Left kidney (tissue), 2 donors: ENCODE measurements around the gene ACTL6B. TPM values are rescaled to one million over a fixed set of nuclear protein-coding genes. Genes with fewer than 3 reads are reported as not detected.
"Not testable (repeated sequence)": the region's sequence is repeated elsewhere in the genome, so short reads cannot be mapped to it uniquely, and the experiment has no call there.

Source experiments
- DNase-seq: peaks from one replicate; pipeline ENCODE4 v3.0.0-alpha.2; 2013
- polyA plus RNA-seq: library from polyadenylated mRNA; unstranded; fragments of 120-200 nt; gene quantifications from one replicate; pipeline ENCODE4 v1.2.1, GENCODE V29; 2013; ENCODE audit not compliant: insufficient read length

Gene ACTL6B
- polyA plus RNA-seq, 1 donor = not detected

DNA sequence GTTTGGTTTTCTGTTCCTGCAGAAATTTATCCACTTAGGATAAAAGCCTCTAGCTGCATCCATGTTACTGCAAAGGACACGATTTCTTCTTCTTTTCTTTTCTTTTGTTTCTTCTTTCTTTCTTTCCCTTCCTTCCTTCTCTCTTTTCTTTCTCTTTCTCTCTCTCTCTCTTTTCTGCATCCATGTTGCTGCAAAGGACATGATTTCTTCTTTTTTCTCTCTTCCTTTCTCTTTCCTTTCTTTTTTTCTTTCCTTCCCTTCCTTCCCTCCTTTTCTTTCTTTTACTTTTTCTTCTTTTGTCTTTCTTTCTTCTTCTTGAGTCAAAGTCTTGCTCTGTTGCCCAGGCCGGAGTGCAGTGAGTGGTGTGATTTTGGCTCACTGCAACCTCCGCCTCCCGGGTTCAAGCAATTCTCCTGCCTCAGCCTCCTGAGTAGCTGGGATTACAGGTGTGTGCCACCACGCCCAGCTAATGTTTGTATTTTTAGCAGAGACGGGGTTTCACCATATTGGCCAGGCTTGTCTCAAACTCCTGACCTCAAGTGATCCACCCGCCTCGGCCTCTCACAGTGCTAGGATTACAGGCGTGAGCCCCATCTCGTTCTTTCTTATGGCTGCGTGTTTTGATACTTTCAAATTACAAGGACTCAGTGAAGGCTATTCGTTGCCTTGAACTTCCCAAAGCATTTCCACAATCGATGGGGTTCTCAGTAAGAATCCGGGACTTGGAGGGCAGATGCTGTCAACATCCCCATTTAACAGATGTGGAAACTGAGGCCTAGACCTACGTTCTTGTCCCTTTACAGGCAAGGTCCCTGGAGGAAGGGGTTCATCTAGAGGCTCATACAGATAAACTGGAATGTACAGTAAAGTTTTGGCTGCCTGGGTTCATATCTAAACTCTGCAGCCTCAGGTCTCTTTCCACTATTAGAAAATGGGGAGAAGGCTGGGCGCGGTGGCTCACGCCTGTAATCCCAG is 15.4 kb upstream of the ACTL6B start:
- no peak for DNase-seq

DNA sequence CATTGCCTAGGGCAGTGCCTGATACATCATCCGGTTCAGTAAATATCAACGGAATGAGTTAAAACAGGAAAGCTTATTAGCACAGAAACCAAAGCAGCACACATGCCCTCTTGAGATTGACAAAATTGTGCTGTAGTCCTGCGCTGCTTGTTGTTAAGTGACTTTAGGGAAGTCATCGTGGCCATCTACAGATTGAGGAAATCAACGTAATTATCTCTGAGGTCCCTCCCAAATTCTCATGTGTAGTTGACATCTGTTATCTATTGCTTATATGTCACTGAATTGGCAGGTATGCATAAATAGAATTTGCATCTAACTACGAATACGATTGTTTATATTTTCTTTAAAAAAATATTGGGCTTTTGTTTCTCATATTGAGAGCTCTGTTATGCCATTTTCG is 13.8 kb upstream of the ACTL6B start:
- no peak for DNase-seq

DNA sequence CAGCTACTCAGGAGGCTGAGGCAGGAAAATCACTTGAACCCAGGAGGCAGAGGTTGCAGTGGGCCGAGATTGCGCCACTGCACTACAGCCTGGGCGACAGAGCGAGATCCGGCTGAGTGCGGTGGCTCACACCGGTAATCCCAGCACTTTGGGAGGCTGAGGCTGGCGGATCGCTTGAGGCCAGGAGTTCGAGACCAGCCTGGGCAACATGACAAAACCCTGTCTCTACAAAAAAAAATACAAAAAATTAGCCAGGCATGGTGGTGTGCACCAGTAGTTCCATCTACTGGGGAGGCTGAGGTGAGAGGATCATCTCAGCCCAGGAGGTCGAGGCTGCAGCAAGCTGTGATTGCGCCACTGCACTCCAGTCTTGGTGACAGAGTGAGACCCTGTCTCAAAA is 12.9 kb upstream of the ACTL6B start:
- not testable (repeated sequence) for DNase-seq

DNA sequence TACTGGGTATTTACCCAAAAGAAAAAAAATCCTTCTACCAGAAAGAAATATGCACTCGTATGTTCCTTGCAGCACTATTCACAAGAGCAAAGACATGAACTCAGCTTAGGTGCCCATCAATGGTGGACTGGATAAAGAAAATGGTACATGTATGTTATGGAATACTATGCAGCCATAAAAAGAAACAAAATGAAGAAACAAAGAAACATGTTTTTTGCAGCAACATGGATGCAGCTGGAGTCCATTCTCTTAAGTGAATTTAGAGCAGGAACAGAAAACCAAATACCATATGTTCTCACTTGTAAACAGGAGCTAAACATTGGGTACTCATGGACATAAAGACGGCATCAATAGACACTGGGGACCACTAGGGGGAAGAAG is 11.8 kb upstream of the ACTL6B start:
- no peak for DNase-seq

DNA sequence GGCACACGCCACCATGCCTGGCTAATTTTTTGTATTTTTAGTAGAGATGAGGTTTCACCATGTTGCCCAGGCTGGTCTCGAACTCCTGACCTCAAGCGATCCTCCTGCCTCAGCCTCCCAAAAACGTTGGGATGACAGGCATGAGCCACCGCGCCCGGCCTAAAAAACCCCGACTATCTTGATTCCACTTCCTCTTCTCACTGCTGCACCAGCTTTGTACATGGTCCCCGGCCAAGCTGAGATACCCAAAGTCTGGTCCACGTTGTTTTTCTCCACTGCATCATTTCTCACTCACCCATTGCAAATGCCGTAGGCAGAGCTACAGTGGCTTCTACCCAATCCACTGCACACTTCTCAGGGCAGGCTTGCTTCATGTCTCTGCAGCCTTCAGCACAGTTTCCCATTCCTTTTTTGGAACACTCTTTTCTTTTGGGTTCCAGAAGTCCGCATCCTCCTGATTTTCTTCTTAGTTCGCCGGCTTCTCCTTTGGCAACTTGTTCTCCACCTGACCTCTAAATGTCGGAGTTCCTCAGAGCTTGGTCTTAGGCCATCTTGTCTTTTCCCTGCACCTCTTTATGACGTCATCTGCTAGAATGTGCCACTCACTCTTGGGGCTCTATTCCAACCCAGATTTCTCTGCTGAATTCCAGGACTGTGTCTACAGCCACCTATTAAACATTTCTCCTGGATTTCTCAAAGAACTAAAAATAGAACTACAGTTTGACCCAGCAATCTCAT is 11.3 kb upstream of the ACTL6B start:
- DNase-seq = no peak

DNA sequence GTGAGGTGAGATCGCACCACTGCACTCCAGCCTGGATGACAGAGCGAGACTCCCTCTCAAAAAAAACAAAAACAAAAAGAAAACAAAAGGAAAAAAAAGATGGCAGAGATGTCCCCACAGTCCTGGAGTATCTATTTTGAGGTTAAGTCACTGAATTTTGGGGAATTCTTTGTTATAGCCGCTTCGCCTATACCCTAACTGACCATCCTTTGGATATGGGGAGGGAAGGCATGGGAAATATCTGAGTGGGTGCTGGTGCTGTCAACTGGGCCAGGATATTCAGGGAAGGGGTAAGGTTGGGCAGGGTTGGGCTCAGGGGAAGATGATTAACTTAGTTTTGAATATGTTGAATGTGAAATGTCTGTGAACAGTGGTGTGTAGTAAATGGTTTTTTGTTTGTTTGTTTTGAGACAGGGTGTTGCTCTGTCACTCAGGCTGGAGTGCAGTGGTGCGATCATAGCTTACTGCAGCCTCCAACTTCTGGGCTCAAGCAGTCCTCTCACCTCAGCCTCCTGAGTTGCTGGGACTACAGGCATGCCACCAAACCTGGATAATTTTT is 9.0 kb upstream of the ACTL6B start:
- DNase-seq = no peak

DNA sequence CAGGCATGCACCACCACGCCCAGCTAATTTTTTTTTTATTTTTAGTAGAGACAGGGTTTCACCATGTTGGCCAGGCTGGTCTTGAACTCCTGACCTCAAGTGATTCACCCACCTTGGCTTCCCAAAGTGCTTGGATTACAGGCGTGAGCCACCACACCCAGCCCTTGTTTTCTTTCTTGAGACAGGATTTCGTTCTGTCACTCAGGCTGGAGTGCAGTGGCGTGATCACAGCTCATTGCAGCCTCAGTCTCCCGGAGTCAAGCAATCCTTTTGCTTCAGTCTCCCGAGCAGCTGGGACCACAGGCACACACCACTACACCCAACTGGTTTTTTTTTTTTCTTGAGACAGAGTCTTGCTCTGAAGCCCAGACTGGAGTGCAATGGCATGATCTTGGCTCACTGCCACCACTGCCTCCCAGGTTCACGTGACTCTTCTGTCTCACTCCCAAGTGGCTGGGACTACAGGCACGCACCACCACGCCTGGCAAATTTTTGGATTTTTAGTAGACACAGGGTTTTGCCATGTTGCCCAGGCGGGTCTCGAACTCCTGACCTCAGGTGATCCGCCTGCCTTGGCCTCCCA is 6.0 kb upstream of the ACTL6B start:
- DNase-seq = not testable (repeated sequence)

DNA sequence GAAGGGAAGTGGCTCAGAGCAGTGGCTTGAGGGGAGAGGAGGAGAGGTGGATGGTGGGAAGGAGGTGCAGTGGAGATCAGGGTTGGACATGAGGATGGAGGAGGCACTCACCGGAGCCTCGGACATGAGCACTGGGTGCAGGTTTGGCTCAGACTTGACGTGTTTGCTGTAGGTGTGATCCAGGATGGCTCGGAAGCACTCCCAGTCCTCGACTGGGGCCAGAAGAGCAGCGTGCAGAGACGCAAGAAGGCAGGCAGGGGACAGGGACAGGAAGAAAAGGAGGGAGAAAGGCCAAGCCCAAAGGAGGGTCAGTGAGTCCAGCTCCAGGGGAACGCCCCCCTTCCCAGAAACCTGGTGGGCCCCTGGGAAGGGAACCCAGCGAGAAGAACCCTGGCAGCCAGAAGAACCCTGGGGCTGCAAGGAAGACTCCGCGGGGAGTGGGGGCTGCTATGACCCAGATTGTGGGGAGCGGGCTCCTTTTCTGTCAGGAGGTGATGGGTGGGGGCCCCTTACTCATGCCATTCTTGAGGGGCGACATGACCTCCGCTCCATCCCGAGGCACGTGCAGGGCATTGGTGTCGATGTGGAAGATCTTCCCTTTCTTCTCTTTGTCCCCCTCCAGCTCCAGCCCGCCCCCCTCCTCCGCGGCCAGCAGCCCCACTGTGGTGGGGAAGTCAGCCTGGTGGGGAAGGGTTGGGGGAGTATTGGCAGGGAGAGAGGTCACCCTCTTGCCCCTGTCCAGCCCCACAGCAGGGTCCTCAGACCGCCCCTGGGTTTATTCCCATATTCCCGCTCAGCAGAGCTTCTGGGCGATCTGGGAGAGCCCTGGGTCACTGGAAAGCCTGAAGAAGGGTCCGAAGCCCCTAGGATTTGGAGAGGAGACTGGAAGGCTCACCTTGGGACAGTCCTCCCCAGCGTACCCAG is 1.1 kb downstream of the ACTL6B start:
- no peak for DNase-seq

DNA sequence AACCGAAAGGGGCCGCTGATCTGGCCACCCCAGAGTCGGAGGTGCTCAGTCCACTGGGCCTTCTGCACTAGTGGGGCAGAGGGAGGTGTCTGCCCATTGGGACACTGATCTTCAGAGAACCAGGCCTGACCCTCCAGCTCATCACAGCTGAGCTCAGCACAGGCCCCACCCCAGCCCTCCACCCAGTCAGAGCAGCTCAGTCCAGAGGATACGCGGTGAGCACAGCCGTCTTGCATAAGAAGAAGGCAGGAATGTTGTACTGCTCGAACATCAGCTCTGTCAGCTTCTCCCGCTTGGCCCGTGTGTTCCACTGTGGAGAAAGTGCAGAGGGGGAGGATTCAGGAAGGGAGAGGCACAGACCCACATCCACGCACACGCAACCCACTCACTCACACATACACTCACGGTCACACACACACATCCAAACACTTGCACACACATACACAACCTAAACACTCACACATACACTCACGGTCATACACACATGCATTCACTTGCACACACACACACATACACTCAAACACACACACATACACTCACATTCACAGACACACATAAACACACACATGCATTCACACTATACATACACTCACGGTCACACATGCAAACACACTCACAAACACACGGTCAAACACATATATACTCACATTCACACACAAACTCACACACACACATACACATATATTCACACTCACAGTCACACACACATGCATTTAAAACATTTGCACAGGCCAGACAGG is 6.3 kb downstream of the ACTL6B start:
- DNase-seq = no peak

DNA sequence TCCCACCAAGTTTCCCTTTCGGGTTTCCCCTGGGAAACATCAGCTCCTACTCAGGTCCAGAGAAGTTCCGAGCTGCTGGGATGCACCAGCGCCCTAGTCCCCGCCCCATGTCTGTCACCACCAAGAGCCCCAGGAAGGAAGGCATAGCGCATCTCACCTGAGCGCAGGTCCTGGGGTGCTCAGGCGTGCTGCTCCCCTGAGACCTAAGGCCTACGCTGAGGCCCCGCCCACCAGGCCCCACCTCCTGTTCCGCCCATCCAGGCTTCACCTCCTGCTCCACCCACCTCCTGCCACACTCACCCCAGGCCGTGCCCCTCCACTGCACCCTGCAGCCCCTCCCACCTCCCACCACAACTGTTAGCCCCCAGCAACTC is 13.7 kb downstream of the ACTL6B start:
- no peak for DNase-seq

DNA sequence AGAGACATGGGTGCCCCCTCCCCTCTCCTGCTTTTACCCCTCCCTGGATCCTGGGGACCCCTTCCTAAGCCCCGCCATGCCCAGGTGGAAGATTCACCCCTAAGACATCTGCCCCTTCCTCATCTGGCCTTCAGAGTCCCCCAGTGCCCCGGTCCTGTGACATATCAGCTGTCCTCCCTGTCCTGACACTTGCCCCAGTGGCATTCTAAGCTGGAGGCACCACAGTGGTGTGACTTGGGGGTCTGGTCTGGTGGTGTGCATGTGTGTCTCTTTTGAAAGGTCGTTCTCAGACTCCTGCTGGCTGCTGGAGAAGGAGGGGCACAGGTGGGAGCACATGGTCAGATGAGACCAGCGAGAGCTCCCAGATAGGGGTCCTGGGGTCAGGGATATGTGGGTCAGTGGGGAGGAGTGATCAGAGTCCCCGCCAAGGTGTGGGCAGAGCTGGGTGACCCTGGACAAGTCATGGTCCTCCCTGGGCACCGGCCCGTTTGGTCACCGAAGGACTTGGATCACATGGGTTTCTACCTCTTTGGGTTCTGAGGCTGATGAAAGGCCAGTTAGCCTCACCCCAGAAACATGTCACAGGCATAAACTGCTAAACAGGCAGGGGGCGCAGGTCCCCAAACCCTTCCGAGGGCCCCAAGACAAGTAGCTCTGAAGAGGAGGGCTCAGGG is 14.3 kb downstream of the ACTL6B start:
- DNase-seq = no peak

DNA sequence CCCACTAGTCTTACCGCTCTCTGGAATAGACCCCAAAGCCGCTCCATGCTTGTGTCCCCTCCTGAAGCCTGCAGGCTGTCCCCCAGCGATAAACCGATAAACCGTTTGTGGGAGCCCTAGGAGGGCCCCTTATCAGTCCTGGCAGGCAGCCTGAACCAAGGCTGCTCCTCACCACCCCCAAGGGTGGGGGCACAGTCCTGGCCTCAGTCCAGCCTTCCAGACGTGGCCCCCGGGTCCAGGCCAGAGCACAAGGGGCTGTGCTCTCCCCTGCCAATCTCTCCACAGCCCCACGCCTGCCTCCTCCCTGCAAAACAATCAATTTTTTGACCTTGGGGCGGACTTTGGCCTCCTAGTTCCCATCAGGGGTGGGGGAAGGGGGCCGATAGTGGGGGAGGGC is 14.8 kb downstream of the ACTL6B start, which contains the start of gene TFR2:
Gene TFR2, minus strand, starts transcription at position 90 of the 397 bp plus-strand sequence. Its CDS starts 43 bp downstream, at position 47.
- DNase-seq = no peak

DNA sequence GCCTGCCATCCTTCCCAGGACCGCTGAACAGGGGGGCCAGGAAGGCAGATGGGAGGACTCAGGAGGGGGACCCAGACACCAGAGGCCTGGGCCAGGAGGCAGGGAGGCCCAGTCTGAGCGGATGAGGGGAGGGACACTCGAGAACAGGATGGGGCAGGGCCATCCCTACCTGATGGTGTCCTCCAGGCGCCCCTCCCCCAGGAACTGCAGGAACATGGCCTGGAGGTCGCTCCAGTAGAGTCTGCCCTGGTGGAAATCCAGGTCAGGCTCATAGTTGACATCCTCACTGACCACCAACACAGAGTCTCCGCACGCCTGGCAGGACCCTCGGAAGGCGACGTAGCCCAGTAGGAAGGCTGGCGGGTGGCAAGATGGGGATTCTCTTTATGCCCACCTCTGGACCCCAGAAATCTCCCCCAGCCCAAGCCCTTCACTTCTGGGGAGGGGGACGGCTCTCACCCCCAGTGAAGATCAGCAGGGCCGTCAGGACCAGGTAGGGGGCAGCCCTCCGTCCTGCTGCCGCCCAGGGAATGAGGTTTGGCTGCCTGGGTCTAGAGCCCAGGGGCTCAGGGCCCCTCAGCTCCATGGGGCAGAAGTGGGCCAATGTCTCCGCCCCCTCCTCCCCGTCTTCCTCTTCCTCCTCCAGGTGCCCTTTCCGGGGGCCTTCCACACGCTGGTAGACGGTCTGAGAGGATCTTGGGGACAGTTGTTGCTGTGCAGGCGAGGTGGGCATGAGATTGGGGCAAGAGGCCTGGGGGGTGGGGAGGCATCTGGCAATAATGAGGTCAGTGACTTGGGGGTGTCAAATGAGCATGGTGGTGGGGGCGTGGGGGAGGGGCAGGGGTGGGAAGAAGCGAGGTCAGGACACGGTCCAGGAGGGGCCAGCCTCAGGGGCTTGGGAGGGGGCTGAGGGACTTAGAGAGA is 15.5 kb downstream of the ACTL6B start:
- no peak for DNase-seq

DNA sequence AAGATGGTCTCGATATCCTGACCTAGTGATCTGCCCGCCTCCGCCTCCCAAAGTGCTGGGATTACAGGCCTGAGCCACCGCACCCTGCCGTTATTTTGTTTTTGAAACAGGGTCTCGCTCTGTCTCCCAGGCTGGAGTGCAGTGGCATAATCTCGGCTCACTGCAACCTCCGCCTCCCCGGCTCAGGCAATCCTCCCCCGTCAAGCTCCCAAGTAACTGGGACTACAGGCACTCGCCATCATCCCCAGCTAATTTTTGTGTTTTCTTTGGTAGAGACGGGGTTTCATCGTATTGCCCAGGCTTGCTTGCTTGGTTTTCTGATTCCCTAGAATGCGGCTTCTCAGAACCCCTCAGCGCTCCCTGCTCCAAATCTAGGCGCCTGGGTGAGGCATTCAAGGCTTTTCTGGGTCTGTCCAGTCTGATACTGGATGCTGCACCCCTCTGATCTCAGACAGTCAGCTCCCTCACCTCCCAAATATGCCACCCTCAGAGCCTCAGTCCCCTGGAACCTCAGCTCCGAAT is 16.2 kb downstream of the ACTL6B start:
- no peak for DNase-seq

DNA sequence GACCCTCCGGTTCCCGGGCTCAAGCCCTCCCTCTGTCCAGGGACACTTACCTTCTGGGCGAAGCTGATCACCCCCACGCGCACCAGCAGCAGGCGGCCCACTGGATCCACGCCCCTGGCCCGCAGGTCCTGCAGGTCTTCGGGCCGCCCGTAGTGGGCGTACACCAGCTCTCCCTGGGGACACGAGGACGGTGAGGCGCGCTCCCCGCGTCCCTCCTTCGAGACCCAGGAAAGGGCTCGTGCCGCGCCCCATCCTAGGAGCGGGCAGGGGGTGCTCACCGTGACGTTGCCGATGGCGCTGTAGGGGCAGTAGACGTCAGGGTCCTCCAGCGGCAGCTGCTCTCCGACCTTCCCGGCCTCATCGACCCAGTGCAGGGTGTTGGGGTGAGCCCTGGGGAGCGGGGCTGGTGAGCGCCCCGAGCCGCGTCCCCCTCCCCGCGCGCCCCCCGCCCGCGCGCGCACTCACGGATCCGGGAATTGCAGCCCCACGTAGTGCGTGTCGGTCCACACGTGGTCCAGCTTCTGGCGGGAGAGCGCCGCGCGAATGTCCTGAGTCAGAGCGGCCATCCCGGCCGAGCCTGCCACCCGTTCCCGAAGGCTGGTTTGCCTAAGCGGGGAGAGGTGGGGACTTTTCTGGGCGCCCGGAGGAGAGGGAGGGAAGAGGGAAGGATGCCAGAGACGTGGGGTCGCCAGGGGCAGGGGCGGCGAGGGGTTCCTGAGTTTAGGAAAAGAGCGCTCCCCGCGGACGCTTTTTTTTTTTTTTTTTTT is 23.1 kb downstream of the ACTL6B start:
- DNase-seq = no peak

DNA sequence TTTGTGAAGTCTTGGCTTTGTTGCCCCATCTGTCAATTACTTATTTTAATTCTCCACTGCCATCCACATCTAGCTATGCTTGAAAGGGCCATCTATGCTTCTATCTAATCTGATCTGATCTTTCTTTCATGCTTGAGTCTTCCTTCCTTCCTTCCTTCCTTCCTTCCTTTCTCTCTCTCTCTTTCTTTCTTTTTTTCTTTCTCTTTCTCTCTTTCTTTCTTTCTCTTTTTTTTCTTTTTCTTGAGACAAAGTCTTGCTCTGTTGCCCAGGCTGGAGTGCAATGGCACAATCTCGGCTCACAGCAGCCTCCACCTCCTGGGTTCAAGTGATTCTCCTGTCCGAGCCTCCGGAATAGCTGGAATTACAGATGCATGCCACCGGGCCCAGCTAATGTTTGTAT is 26.2 kb downstream of the ACTL6B start:
- DNase-seq = no peak

DNA sequence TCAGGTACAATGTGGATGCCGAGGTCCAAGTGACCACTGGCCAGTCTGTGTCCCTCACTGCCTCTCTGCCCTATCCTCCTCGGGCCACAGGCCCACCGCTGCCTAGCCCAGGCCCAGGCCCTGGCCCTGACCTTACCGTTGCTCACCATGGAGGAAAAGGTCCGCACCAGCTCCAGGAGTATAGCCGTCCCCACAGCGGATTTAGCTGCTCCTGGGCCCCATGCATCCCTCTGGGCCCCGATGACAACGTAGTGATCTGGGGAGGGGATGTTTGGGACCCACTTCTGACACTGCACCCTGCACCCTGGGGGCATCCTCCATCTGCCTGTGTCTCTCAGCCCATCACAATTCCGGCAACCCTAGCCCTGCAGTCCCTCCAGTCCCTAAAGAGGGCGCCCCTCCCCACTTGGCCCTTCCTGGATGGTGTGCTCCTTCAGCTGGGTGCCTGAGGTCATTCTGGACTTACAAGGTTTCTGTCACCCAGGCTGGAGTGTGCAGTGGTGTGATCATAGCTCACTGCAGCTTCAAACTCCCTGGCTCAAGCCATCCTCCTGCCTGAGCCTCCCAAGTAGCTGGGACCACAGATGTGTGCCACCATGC is 27.0 kb downstream of the ACTL6B start:
- no peak for DNase-seq

DNA sequence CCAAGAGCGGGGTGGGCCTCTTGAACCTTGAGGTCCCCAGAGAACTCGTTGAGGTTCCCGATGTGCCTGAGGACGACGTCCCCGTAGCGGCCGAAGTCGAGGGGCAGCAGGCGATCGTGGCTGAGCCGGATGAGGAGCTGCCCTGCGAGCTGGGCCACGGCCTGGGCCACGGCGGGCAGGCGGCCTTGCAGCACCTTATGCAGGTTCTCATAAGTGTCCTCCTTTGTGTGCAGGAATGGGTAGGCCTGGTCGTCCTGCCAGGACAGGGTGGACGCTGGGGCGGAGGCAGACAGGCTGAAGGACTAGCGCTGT is 29.1 kb downstream of the ACTL6B start:
- DNase-seq = no peak
